HepG2 (cell line): Measurements from ENCODE around the gene SRSF3. TPM values are rescaled to one million over a fixed set of nuclear protein-coding genes. Genes with fewer than 3 reads are reported as not detected.

Experiments used
- ATAC-seq: fragments of 200-7000 bp; cut with Tn5 transposase; 3 replicates; pipeline ENCODE4 v1.9.1; 2020; ENCODE audit warnings: mild to moderate bottlenecking, moderate library complexity
- BruUV-seq: library from RNA; stranded (reverse); fragments of 400-500 nt; replicated peaks from 2 replicates; lab custom pipeline; 2021; lab: Mats Ljungman, UMichigan
- CTCF ChIA-PET: fragments of 300-600 bp; formaldehyde crosslinking; extraction: SDS; loops from one replicate; lab custom pipeline; 2021; ENCODE audit warnings: low total read pairs, inconsistent platforms, low intra/inter-chr PET ratio; lab: Yijun Ruan, JAX
- POLR2A ChIA-PET: fragments of 350-600 bp; sonication (Branson Sonifier 250); formaldehyde crosslinking; loops from one replicate; lab custom pipeline; 2020; ENCODE audit warnings: antibody characterized with exemption, inconsistent platforms; lab: Yijun Ruan, JAX
- DNase-seq: peaks from one replicate; pipeline ENCODE4 v3.0.0-alpha.2; 2015; ENCODE audit warnings: low spot score
- FAIRE-seq: peaks from 3 replicates; lab custom pipeline; 2011; peaks lifted over from hg19 to GRCh38; lab: Jason Lieb, UNC
- H2AFZ ChIP-seq: one replicate; pipeline ENCODE4 v1.6.1; 2011; ENCODE audit warnings: low read length, inconsistent platforms
- H3K27ac ChIP-seq: fragments of 300-600 bp; 3 replicates; pipeline ENCODE4 v1.8.0; 2011; ENCODE audit warnings: mixed run types, mild to moderate bottlenecking, mixed read lengths, low read length, inconsistent platforms; ENCODE audit not compliant: insufficient read depth; ENCODE audit errors: extremely low read length
- H3K27me3 ChIP-seq, 2 experiments: fragments of 200-600 bp in 1 of 2; 2 replicates in 1 of 2; 3 replicates in 1 of 2; pipeline versions ENCODE4 v1.6.0 to v1.8.0; 2011; ENCODE audit warnings: low read length in 2 of 2, mild to moderate bottlenecking in 2 of 2, moderate library complexity in 2 of 2, inconsistent platforms in 1 of 2; ENCODE audit not compliant: insufficient read depth in 2 of 2, control insufficient read depth in 1 of 2
- H3K36me3 ChIP-seq, 2 experiments: fragments of 200-600 bp in 1 of 2; replicated peaks in 1 of 2; 2 replicates in 1 of 2; 3 replicates in 1 of 2; pipeline versions ENCODE4 v1.5.1 to v1.8.0; 2011; ENCODE audit warnings: low read length in 2 of 2, inconsistent platforms in 1 of 2; ENCODE audit not compliant: insufficient read depth in 2 of 2, control insufficient read depth in 1 of 2
- H3K4me1 ChIP-seq: 2 replicates; pipeline ENCODE4 v1.5.1; 2012; ENCODE audit warnings: low read length, inconsistent platforms; ENCODE audit not compliant: insufficient read depth
- H3K4me2 ChIP-seq: 2 replicates; pipeline ENCODE4 v1.6.0; 2011; ENCODE audit warnings: low read depth, low read length, inconsistent platforms
- H3K4me3 ChIP-seq, 3 experiments: fragments of 200-600 bp in 1 of 3; sonication (generic), shearing (Covaris generic) in 1 of 3; replicated peaks in 1 of 3; 2 replicates each; pipeline ENCODE4 v1.5.1; 2011 to 2016; ENCODE audit warnings: low read length in 3 of 3, inconsistent platforms in 2 of 3, low read depth in 2 of 3, mild to moderate bottlenecking in 2 of 3, control low read depth in 1 of 3, mixed read lengths in 1 of 3; ENCODE audit not compliant: insufficient read depth in 1 of 3
- H3K79me2 ChIP-seq: one replicate; pipeline ENCODE4 v1.6.1; 2011; ENCODE audit warnings: low read length, inconsistent platforms; ENCODE audit not compliant: insufficient read depth
- H3K9ac ChIP-seq: 2 replicates; pipeline ENCODE4 v1.6.0; 2011; ENCODE audit warnings: mild to moderate bottlenecking, low read depth, low read length, inconsistent platforms; ENCODE audit not compliant: insufficient read depth
- H3K9me3 ChIP-seq: 2 replicates; pipeline ENCODE4 v1.5.1; 2012; ENCODE audit warnings: mild to moderate bottlenecking, low read length
- H4K20me1 ChIP-seq: 2 replicates; pipeline ENCODE4 v1.6.0; 2011; ENCODE audit warnings: inconsistent platforms, mild to moderate bottlenecking, low read length, moderate library complexity; ENCODE audit not compliant: insufficient read depth
- BORCS8-MEF2B ChIP-seq: sonication (generic); formaldehyde crosslinking; IDR thresholded peaks from 2 replicates; pipeline ENCODE4 v1.8.0; 2022; ENCODE audit warnings: mild to moderate bottlenecking, missing genetic modification reagents
- EZH2 ChIP-seq: conservative IDR thresholded peaks from 2 replicates; pipeline ENCODE4 v1.6.1; 2012; ENCODE audit warnings: mild to moderate bottlenecking, low read depth, low read length, moderate library complexity
- FLYWCH1 ChIP-seq: sonication (generic); formaldehyde crosslinking; IDR thresholded peaks from 2 replicates; pipeline ENCODE4 v1.8.1; 2023; ENCODE audit warnings: mild to moderate bottlenecking, missing genetic modification reagents
- KLF11 ChIP-seq: IDR thresholded peaks from 2 replicates; pipeline ENCODE4 v1.6.1; 2016; ENCODE audit warnings: missing compliant biosample characterization
- PHF8 ChIP-seq: sonication (generic); formaldehyde crosslinking; IDR thresholded peaks from 2 replicates; pipeline ENCODE4 v1.5.0; 2020; ENCODE audit warnings: missing genetic modification reagents
- POLR2A ChIP-seq, 2 experiments: IDR thresholded peaks; 2 replicates each; pipeline ENCODE4 v1.6.1; 2011; ENCODE audit warnings: low read depth in 2 of 2, low read length in 2 of 2, mild to moderate bottlenecking in 1 of 2, moderate library complexity in 1 of 2; ENCODE audit not compliant: insufficient read depth in 1 of 2
- POLR2G ChIP-seq: fragments of 200-400 bp; formaldehyde crosslinking; IDR thresholded peaks from 2 replicates; pipeline ENCODE4 v1.6.1; 2018; ENCODE audit warnings: mild to moderate bottlenecking, low read depth, low read length, moderate library complexity
- RBM22 ChIP-seq: fragments of 200-400 bp; formaldehyde crosslinking; optimal IDR thresholded peaks from 2 replicates; pipeline ENCODE3; 2017; ENCODE audit warnings: mild to moderate bottlenecking, low read length, moderate library complexity
- SIX1 ChIP-seq: sonication (generic); formaldehyde crosslinking; IDR thresholded peaks from 2 replicates; pipeline ENCODE4 v1.4.0; 2020; ENCODE audit warnings: missing genetic modification reagents, borderline replicate concordance
- ZNF136 ChIP-seq: sonication (generic); formaldehyde crosslinking; IDR thresholded peaks from 2 replicates; pipeline ENCODE4 v1.8.1; 2022; ENCODE audit warnings: low read depth, mild to moderate bottlenecking, moderate library complexity, missing genetic modification reagents
- ZNF562 ChIP-seq: sonication (generic); formaldehyde crosslinking; IDR thresholded peaks from 2 replicates; pipeline ENCODE4 v1.8.0; 2022; ENCODE audit warnings: missing genetic modification reagents, borderline replicate concordance
- WGBS: methylation state at CpG from one replicate; pipeline ENCODE4 v1.1.6; 2017; ENCODE audit warnings: low lambda C conversion rate; 5-methylcytosine and 5-hydroxymethylcytosine counted together
- in situ Hi-C: cut with HindIII; loops from 2 replicates; pipeline ENCODE4 v1.10.0; 2017; ENCODE audit warnings: low pct_unique_long_range_greater_than_20kb; ENCODE audit not compliant: extremely low pct_ligation_motif_present
- intact Hi-C: fragments of 100-400 bp; cut with micrococcal nuclease; formaldehyde crosslinking; loops from one replicate; pipeline ENCODE4 v1.10.0; 2022; ENCODE audit not compliant: unreplicated experiment
- polyA plus RNA-seq, 8 experiments: library from polyadenylated mRNA; depleted of rRNA in 3 of 8; stranded (reverse) in 7 of 8; unstranded in 1 of 8; fragments of >200 nt; fragmentation: Illumina TruSeq in 4 of 8; extraction: Trizol in 4 of 8; gene quantifications; 2 replicates each; pipeline versions ENCODE4 v1.2.1 to v1.2.3, GENCODE V29; 2011 to 2016; ENCODE audit warnings: low read depth in 4 of 8, missing spikeins in 1 of 8, mixed read lengths in 1 of 8; ENCODE audit not compliant: insufficient read depth in 1 of 8
- total RNA-seq, 5 experiments: library from RNA; depleted of rRNA; stranded (reverse); fragments of >200 nt; fragmentation: Illumina TruSeq; extraction: Trizol; gene quantifications; 2 replicates each; pipeline ENCODE4 v1.2.3, GENCODE V29; 2016; ENCODE audit warnings: low read depth in 1 of 5
- TF ChIP-seq, protein P1 (sequence below): sonication (generic); formaldehyde crosslinking; IDR thresholded peaks from 2 replicates; pipeline ENCODE4 v1.8.1; 2023; ENCODE audit warnings: mild to moderate bottlenecking, missing genetic modification reagents
- TF ChIP-seq, protein P2 (sequence below): IDR thresholded peaks from 2 replicates; pipeline ENCODE4 v1.6.1; 2016; ENCODE audit warnings: low read depth
- TF ChIP-seq, protein P3 (sequence below): IDR thresholded peaks from 2 replicates; pipeline ENCODE4 v1.6.1; 2016; ENCODE audit warnings: missing biosample characterization, missing genetic modification reagents, low read depth
- TF ChIP-seq, protein P4 (sequence below): sonication (generic); formaldehyde crosslinking; IDR thresholded peaks from 2 replicates; pipeline ENCODE4 v1.4.0; 2020; ENCODE audit warnings: missing genetic modification reagents

The SRSF3 gene
- total and polyA plus RNA-seq, 2 of the 13 experiments (the other 11 are each of a cell fraction or from before 2014, with no cell fraction given), result 206 to 684 TPM

DNA sequence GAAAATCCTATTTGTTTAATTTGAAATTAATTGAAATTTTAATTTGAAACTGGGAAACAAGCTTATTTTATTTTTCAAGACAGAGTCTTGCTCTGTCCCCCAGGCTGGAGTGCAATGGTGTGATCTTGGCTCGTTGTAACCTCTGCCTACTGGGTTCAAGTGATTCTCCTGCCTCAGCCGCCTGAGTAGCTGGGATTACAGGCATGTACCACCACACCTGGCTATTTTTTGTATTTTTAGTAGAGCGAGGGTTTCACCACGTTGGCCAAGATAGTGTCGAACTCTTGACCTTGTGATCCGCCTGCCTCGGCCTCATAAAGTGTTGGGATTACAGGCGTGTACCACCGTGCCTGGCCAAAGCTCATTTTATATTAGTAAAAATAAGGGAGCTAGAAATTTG is 4.2 kb downstream of the SRSF3 start (continued):
- TF ChIP-seq, protein P1, sequence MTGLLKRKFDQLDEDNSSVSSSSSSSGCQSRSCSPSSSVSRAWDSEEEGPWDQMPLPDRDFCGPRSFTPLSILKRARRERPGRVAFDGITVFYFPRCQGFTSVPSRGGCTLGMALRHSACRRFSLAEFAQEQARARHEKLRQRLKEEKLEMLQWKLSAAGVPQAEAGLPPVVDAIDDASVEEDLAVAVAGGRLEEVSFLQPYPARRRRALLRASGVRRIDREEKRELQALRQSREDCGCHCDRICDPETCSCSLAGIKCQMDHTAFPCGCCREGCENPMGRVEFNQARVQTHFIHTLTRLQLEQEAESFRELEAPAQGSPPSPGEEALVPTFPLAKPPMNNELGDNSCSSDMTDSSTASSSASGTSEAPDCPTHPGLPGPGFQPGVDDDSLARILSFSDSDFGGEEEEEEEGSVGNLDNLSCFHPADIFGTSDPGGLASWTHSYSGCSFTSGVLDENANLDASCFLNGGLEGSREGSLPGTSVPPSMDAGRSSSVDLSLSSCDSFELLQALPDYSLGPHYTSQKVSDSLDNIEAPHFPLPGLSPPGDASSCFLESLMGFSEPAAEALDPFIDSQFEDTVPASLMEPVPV, result no peak
- no peak for TF ChIP-seq EZH2
- TF ChIP-seq FLYWCH1 (CRISPR knock-in tag), result no peak
- TF ChIP-seq SIX1, result no peak
- no peak for TF ChIP-seq ZNF136 (CRISPR knock-in tag)
- TF ChIP-seq KLF11 (CRISPR knock-in tag), result no peak

DNA sequence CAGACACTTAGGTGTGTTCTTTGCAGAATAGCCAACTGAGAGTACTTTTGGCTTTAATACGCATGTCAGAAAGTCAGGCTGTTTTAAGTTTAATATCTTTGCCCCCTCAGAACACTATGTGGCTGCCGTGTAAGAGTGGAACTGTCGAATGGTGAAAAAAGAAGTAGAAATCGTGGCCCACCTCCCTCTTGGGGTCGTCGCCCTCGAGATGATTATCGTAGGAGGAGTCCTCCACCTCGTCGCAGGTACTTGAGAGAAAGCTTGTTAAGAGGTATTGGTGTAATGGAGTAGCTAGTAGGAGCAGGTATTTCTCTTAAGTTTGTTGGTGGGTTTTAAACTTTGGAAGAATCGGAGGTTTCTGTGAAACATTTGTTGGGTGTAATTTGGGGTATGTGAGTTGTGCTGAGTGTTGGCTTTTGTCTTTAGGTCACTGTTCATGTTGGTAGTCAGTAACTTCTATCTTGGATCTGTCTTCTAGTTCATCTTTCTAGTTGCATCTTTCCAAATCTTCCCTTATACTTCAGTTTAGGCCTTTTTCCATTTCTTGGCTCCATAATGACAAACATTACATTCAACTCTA is 4.7 kb downstream of the SRSF3 start:
- Histone ChIP-seq H3K27me3 (no peaks in the 10 kb centered on the region; a peak in 1 of 5 replicates), H3K4me3 (peak overlapping the region; percentile 87 to 97 (median 92)), H3K36me3 (peaks cover 30 to 76% of the 10 kb centered on the region in 2 experiments), H2AFZ (no peak overlapping the region), H3K79me2 (peaks cover 97% of the 10 kb centered on the region), H3K9ac (no peak overlapping the region), H3K4me2 (peak overlapping the region; percentile 93), H4K20me1 (peaks cover 94% of the 10 kb centered on the region), H3K9me3 (no peaks in the 10 kb centered on the region), H3K27ac (no peak overlapping the region), H3K4me1 (peaks cover 73% of the 10 kb centered on the region)
- in situ Hi-C loops, result loop anchor here (5.0 kb wide), 1 partner anchor 157 kb away; the partner anchor contains the start of genes KCTD20 and PXT1
- WGBS, result 88% methylated on average over 11 of the region's 11 CpGs
- ChIA-PET CTCF (no interaction called here), POLR2A (interaction anchor here (0.9 to 6.8 kb wide), 4 partner anchors 10 to 77 kb away, joined by 3 to 142 read pairs (median 4); no protein-coding TSS in a partner anchor)
- FAIRE-seq (no peak), ATAC-seq (no peak), DNase-seq (no peak)
- intact Hi-C loops, result no loop called here
- BruUV-seq, result no TSS peak
- TF ChIP-seq, protein P2, sequence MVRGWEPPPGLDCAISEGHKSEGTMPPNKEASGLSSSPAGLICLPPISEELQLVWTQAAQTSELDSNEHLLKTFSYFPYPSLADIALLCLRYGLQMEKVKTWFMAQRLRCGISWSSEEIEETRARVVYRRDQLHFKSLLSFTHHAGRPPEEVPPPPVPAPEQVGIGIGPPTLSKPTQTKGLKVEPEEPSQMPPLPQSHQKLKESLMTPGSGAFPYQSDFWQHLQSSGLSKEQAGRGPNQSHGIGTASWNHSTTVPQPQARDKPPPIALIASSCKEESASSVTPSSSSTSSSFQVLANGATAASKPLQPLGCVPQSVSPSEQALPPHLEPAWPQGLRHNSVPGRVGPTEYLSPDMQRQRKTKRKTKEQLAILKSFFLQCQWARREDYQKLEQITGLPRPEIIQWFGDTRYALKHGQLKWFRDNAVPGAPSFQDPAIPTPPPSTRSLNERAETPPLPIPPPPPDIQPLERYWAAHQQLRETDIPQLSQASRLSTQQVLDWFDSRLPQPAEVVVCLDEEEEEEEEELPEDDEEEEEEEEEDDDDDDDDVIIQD (CRISPR knock-in tag), result peak; percentile 21; the same call in 1 of the 2 replicates
- TF ChIP-seq ZNF562 (CRISPR knock-in tag) (no peak), POLR2A (IDR thresholded peaks at IDR 0.05; ENCODE audit: insufficient read depth in 1 of 2, low read depth in 2 of 2, low read length in 2 of 2) (peak in 1 of 2 experiments; percentile 16; a peak in 1 of 4 replicates), POLR2G (0 out of 2 replicates have a peak, but pooled peaks have one; percentile 37), BORCS8-MEF2B (CRISPR knock-in tag) (no peak), PHF8 (peak; percentile 14; the same call in 1 of the 2 replicates), RBM22 (peak; percentile 97)
- TF ChIP-seq, protein P3, sequence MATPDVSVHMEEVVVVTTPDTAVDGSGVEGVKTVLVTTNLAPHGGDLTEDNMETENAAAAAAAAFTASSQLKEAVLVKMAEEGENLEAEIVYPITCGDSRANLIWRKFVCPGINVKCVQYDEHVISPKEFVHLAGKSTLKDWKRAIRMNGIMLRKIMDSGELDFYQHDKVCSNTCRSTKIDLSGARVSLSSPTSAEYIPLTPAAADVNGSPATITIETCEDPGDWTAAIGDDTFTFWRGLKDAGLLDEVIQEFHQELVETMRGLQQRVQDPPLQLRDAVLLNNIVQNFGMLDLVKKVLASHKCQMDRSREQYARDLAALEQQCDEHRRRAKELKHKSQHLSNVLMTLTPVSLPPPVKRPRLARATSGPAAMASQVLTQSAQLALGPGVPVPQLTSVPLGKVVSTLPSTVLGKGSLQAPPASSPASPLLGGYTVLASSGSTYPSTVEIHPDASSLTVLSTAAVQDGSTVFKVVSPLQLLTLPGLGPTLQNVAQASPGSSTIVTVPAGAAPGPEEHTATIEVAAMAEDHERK (CRISPR knock-in tag), result no peak
- TF ChIP-seq, protein P4, sequence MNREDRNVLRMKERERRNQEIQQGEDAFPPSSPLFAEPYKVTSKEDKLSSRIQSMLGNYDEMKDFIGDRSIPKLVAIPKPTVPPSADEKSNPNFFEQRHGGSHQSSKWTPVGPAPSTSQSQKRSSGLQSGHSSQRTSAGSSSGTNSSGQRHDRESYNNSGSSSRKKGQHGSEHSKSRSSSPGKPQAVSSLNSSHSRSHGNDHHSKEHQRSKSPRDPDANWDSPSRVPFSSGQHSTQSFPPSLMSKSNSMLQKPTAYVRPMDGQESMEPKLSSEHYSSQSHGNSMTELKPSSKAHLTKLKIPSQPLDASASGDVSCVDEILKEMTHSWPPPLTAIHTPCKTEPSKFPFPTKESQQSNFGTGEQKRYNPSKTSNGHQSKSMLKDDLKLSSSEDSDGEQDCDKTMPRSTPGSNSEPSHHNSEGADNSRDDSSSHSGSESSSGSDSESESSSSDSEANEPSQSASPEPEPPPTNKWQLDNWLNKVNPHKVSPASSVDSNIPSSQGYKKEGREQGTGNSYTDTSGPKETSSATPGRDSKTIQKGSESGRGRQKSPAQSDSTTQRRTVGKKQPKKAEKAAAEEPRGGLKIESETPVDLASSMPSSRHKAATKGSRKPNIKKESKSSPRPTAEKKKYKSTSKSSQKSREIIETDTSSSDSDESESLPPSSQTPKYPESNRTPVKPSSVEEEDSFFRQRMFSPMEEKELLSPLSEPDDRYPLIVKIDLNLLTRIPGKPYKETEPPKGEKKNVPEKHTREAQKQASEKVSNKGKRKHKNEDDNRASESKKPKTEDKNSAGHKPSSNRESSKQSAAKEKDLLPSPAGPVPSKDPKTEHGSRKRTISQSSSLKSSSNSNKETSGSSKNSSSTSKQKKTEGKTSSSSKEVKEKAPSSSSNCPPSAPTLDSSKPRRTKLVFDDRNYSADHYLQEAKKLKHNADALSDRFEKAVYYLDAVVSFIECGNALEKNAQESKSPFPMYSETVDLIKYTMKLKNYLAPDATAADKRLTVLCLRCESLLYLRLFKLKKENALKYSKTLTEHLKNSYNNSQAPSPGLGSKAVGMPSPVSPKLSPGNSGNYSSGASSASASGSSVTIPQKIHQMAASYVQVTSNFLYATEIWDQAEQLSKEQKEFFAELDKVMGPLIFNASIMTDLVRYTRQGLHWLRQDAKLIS (CRISPR knock-in tag), result peak; percentile 47; the same call in 1 of the 2 replicates
